Astrocyte of the cerebellum (primary cell): ENCODE measurements around the gene USP47.

Experiments used
- DNase-seq: peaks from one replicate; pipeline ENCODE4 v3.0.0-alpha.2; 2011; ENCODE audit warnings: low read depth
- H3K4me3 ChIP-seq: 2 replicates; pipeline ENCODE4 v1.5.1; 2011; ENCODE audit warnings: mild to moderate bottlenecking, low read depth, low read length, moderate library complexity
- in situ Hi-C: cut with HindIII; loops from 2 replicates; pipeline ENCODE4 v1.10.0; 2017; ENCODE audit warnings: low sequenced_read_pairs
- TF ChIP-seq, protein P1 (sequence below): IDR thresholded peaks from 2 replicates; pipeline ENCODE4 v1.5.1; 2012; ENCODE audit warnings: low read length, low read depth, moderate library complexity, mild to moderate bottlenecking; ENCODE audit errors: missing control alignments

The USP47 gene

GRCh38 chr11:11979488-11980117 is 137.8 kb downstream of the USP47 start:
- no peak overlapping the region for H3K4me3 ChIP-seq
- DNase-seq: no peak
- TF ChIP-seq, protein P1, sequence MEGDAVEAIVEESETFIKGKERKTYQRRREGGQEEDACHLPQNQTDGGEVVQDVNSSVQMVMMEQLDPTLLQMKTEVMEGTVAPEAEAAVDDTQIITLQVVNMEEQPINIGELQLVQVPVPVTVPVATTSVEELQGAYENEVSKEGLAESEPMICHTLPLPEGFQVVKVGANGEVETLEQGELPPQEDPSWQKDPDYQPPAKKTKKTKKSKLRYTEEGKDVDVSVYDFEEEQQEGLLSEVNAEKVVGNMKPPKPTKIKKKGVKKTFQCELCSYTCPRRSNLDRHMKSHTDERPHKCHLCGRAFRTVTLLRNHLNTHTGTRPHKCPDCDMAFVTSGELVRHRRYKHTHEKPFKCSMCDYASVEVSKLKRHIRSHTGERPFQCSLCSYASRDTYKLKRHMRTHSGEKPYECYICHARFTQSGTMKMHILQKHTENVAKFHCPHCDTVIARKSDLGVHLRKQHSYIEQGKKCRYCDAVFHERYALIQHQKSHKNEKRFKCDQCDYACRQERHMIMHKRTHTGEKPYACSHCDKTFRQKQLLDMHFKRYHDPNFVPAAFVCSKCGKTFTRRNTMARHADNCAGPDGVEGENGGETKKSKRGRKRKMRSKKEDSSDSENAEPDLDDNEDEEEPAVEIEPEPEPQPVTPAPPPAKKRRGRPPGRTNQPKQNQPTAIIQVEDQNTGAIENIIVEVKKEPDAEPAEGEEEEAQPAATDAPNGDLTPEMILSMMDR: no peak
- in situ Hi-C loops: no loop called here

DNA sequence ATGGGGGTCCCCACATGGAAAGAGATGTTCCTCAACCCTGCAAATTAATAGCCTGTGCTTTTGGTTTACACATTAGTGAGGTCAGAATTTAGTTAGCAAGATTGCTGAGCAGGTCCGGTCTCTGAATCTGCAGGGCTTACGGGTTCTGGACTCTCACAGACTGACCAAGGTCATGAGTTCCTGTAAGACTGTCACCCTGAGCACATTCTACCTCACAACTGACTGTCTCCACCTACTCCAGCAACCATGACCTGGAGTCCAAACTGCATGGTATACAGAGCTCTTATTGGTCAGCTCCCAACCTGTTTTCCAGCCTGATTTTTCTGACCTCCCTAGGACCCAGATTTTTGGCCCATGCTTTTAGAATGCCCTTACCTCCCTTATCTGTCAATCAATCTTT is 138.4 kb downstream of the USP47 start:
- DNase-seq: no peak
- no peak overlapping the region for H3K4me3 ChIP-seq
- in situ Hi-C loops: no loop called here
- TF ChIP-seq, protein P1: no peak

DNA sequence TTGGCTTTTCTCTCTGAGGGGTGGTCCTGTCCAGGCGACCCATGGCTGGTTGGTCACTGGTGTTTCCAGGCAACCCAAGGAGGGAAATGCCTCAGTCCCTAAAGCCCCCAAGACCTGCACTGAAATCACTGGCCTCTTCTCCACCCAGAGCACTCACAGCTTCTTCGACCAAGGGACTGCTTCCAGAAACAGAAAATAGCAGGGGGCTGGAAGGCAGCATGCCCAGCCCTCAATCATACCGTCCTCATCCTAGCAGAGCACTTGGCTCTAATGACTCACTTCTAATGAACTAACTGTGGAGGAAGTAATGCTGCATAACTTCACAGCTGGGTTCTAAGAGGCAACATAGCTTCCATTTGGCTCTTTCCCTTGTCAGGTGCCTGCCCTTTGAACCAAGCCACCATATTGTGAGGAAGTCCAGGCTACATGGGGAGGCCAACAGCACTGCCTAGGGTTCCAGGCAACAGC is 139.1 kb downstream of the USP47 start:
- in situ Hi-C loops: no loop called here
- TF ChIP-seq, protein P1: no peak
- H3K4me3 ChIP-seq: no peak overlapping the region
- no peak for DNase-seq

DNA sequence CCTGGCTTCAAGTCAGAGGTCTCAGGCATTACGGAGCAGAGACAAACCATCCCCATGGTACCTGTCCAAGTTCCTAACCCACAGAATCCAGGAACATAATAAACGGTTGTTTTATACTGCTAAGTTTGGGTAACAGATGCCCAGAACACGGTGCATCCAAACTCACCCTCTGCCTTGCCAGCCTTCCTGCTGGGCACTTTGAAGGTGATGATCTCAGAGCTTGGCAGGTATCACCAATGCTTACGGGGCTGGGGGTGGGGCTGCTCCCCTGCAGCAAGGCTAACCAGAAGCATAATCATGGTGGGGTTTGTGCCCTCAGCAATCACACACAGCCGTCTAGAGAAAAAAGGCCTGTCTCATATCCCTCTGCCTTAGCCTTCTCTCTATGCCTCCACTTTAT is 139.6 kb downstream of the USP47 start:
- DNase-seq: no peak
- TF ChIP-seq, protein P1: no peak
- H3K4me3 ChIP-seq: no peak overlapping the region
- in situ Hi-C loops: no loop called here

DNA sequence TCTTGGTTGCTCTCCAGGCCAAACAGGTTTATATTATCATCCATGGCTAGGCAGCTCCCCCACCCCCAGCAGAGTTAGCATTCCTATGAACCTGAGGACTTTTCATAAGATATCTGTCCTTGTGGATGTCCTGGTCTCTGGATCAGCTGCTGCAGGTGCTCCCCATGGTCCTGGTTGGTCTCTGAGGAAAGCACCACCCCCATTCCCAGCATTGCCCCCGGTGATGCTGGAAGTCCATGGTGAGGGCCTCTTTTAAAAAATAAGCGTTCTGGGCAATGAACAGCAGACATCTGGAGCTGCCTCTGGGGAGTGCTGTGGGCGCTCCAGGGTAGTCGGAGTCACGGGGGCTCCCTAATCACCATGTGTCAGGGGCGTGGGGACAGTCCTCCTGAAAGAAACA is 140.1 kb downstream of the USP47 start:
- H3K4me3 ChIP-seq: no peak overlapping the region
- no peak for DNase-seq
- in situ Hi-C loops: no loop called here

DNA sequence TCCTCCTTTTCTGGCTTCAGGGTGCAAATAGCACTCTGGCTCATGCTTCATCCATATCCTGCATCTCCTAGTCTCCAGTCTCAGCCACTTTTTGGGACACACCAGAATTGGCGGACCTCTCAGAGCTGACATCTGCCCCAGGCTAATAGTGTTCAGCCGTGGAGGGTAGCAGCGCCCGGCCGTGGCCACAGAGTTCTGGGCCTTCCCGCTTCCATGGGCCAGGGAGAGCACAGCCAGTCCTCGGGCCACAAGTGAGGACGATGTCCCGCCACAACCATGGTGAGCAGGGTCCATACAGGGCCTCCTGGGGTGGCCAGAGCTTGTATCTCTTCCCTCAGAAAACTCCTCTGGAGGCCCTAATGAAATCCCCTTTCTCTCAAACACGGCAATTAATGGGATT is 140.7 kb downstream of the USP47 start:
- TF ChIP-seq, protein P1: no peak
- no peak for DNase-seq
- H3K4me3 ChIP-seq: no peak overlapping the region
- in situ Hi-C loops: no loop called here

More for the DNA sequence above, 140.1 kb downstream of the USP47 start:
- TF ChIP-seq, protein P1: no peak
